Activated T-cell treated with anti-CD3 and anti-CD28 coated beads, Interleukin-2, amount 50 U/mL, for 48 hours (primary cell): ENCODE measurements around the gene BCAS1.

ENCODE experiments used
- DNase-seq, 2 experiments: peaks; one replicate each; pipeline ENCODE4 v3.0.0-alpha.2; 2020

Gene BCAS1

GRCh38 chr20:54047720-54048119 is 22.7 kb downstream of the BCAS1 start:
- DNase-seq = no peak

- no peak for DNase-seq
These were observed 23.3 kb downstream of the BCAS1 start for GRCh38 chr20:54047048-54047447.

- no peak for DNase-seq
These were observed 26.2 kb downstream of the BCAS1 start for GRCh38 chr20:54044156-54044555.

- DNase-seq = no peak
These were observed 27.1 kb downstream of the BCAS1 start for GRCh38 chr20:54043076-54043967.

- no peak for DNase-seq
These were observed 28.4 kb downstream of the BCAS1 start for GRCh38 chr20:54042021-54042420.

- DNase-seq = no peak
These were observed 29.1 kb downstream of the BCAS1 start for GRCh38 chr20:54041336-54041735.

- DNase-seq = no peak
These were observed 29.9 kb downstream of the BCAS1 start for GRCh38 chr20:54040531-54040930.

DNA sequence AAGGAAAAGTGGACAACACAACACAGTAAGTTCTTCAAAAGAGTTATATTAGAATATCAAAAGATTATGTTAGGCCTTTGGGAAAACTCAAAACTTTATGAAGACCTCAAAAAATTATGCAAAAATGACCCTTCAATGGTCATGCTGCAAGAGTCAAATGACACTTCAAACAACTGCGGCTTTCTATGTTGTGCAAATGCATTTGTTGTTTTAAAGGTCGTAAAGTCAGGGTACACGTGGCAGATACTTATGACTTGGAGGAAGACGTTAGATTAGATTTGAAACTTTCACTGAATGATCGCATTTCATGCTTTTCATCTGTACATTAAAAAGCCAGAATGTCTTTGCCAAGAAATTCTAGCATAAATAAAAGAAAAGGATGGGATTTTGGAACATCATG is 31.4 kb downstream of the BCAS1 start:
- no peak for DNase-seq

DNA sequence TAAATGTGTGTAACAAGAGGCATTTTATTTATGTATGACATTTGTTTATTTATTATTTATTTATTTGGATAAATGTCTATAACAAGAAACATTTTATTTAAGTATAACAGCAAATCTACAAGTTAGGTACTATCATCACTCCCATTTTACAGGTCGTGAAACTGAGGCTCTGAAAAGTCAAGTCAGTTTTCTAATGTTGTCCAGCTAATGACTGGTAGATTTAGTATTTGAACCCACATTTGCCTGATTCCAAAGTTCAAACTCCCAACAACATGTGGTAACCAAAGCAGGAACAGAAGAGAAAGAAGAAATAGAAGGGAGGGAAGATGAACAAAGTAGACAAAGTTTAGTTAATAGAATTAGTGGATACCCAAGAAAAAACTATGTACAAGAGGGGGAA is 32.9 kb downstream of the BCAS1 start:
- DNase-seq = no peak

DNA sequence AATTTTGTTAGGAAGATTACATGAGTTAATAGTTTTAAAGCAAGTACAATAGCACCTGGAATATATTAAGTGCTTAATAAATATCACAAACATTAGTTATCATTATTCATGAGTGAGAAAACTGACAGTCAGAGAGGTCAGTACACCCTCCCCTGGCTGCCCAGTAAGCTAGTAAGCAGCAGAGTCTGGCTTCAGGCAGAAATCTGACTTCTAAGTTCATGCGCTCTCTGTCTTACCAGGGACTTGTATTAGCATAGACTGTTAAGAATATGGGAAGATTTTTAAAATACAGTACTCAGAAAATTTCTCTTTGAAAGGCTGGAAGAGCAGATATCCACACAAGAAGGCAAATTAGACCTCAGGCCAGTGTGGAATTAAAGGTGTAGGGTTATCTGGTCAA is 40.8 kb downstream of the BCAS1 start:
- DNase-seq = no peak

- DNase-seq = no peak
These were observed 41.2 kb downstream of the BCAS1 start for GRCh38 chr20:54029176-54029575.

DNA sequence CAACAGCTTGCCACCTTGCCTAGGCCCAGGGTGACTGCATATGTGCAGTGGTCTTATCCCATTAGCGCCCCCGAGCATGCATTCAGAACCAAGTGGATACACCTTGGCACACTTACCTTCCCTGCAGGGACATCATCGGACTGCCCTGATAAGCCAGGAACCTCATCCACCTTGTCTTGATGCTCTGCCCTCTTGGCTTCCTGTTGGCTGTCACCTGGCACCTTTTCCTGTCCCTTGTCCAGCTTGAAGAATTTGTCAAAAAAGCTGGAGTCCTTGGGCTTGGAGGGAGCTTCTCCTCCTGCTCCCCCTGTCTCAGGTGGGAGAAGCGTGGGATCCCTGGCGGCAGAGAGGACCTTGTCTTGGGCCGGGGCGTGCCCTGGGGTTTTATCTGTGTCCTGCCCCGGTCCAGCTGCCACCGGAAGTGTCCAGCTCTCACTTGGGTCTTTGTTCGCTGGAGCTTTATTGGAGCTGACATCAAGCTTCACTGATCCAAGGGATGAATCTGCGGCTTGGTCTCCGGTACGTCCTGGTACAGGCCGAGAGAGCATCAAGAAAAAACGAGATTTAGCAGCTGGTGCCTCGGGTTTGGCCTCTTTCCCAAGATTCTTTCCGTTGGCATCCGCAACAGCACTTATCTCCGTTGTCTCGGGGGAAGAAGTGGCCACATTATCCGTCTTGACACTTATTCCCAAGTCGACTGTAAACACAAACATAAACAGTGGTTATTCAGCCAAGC is 42.0 kb downstream of the BCAS1 start:
- DNase-seq = no peak

DNA sequence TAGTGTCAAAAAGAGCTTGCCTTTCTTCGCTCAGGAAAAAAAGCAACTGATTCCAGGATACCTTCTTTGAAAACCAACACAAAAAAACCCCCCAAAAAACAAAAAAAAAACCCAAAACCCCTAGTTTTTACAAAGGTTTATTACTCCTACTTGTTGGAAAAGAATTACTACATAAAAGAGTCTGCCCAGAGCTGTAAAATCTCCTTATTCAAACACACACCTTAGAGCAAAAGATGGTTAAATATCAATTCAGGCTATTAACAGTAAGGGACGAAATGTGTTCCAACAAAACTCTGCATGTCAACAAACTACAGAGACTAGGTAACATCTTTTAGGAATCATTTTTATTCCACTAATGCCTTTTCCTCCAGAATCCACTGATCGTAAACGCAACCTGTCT is 42.7 kb downstream of the BCAS1 start:
- DNase-seq = no peak

- DNase-seq = no peak
These were observed 43.9 kb downstream of the BCAS1 start for GRCh38 chr20:54026295-54027064.

DNA sequence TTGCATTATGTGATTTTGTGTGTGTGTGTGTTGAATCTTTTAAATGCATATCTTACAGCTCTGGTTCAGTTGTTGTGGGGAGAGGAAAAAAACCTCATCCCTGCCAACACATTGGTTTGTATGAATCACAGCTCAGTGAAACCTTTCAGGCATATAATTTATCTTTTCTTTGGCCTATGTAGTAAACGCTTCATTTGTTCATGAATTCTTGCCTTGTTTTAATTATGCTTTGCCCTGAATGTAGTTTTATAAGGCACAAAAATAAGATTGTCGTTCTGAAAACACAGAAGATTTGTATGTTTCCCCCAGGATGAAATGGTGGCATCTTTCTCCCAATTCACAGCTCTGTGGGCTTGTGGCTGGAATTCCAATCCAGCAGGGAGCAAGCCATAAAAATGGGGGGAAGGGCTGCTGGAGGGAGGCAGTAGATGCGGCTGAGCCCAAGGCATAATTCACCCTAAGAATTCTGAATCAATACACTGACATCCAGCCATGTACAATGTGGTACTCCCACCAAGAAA is 45.1 kb downstream of the BCAS1 start:
- DNase-seq = no peak

DNA sequence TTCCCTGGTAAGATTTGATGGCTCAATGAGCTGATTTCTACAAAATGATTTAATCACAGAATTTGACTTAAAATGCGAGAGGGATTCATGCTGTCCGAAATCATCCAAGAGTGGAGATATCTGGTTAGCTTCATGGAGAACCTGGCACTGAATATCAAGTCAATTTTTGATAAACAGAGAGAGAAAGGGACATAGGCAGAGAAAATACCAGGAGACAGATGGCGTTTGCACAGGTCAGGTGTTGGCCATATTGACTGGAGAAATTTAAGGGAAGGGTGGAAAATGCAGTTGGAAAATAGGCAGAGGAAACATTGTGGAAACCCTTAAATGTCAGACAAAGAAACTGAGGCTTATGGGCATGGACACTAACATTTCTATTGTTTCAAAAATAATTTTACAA is 47.0 kb downstream of the BCAS1 start:
- no peak for DNase-seq

DNA sequence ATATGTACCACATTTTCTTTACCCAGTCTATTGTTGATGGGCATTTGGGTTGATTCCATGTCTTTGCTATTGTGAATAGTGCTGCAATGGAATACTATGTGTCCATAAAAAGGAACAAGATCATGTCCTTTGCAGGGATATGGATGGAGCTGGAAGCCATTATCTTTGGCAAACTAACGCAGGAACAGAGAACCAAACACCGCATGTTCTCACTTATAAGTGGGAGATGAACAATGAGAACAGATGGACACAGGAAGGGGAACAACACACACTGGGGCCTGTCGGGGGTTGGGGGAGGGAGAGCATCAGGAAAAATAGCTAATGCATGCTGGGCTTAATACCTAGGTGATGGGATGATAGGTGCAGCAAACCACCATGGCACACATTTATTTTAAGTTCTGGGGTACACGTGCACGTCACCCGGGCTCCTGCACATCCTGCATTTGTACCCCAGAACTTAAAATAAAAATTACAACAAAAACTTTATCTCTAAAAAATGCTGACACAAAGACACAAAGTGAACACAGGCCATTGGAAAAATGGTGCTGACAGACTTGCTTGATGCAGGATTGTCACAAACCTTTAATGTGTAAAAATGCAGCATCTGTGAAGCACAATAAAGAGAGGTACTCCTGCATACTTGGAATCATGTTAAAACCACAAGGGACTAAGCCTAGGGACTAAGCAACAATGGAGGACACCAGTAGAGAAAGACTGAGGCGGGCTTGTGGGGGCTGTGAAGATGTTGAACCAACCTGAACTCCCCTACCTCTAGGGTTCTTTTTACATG is 48.8 kb downstream of the BCAS1 start:
- no peak for DNase-seq

GRCh38 chr20:54020868-54021267 is 49.5 kb downstream of the BCAS1 start:
- DNase-seq = no peak

GRCh38 chr20:54020348-54020747 is 50.0 kb downstream of the BCAS1 start:
- no peak for DNase-seq

DNA sequence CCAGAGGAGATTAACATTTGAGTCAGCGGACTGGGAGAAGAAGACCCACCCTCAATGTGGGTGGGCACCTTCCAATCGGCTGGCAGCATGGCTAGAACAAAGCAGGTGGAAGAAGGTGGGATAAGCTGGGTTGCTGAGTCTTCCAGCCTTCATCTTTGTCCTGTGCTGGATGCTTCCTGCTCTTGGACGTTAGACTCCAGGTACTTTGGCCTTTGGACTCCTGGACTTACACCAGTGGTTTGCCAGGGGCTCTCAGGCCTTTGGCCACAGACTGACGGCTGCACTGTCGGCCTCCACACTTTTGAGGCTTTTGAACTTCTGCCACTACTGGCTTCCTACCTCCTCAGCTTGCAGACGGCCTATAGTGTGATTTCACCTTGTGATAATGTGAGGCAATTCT is 50.8 kb downstream of the BCAS1 start:
- no peak for DNase-seq

GRCh38 chr20:54019127-54019526 is 51.3 kb downstream of the BCAS1 start:
- DNase-seq = no peak

DNA sequence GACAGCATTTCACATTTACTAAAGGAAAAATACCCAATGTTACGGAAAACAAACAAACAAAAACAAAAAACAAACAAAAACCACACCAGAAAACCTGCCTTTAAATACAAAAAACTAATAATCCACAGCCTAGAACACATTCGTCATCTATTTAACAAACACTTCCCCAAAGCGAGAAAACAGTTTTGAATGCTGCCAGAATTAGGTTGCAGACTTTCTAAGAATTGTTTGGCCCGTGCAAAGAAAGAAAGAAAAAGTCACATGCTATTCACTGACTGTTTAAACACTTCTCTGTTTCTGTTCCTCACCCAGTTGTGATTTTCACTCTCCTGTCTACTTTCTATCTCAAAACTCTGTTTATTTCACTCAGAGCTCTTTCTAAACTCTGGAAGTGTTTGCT is 52.5 kb downstream of the BCAS1 start:
- DNase-seq = no peak
